Heart left ventricle (tissue), 16 donors: Measurements from ENCODE around the gene RPL27. TPM values are rescaled to one million over a fixed set of nuclear protein-coding genes. Genes with fewer than 3 reads are reported as not detected.
"Not testable (repeated sequence)": the region's sequence is repeated elsewhere in the genome, so short reads cannot be mapped to it uniquely, and the experiment has no call there.

ENCODE experiments used
- ATAC-seq, 4 donors: fragments of 200-7000 bp; cut with Tn5 transposase; one replicate each; pipeline ENCODE4 v1.9.1; 2020 to 2022; ENCODE audit warnings: moderate library complexity in 4 of 4, mild to moderate bottlenecking in 3 of 4, moderate number of reproducible peaks in 1 of 4
- DNase-seq, 5 donors: peaks; one replicate each; pipeline ENCODE4 v3.0.0-alpha.2; 2020
- H3K27ac ChIP-seq, 12 donors: fragments of 200-600 bp; sonication (generic) in 4 of 12; one replicate each; pipeline versions ENCODE4 v1.5.0 to v1.8.0; 2016 to 2022; ENCODE audit warnings: mild to moderate bottlenecking in 2 of 12
- H3K27me3 ChIP-seq, 9 donors: fragments of 200-600 bp; sonication (generic) in 2 of 9; one replicate each; pipeline versions ENCODE4 v1.5.1 to v1.8.0; 2016 to 2022; ENCODE audit warnings: mild to moderate bottlenecking in 3 of 9
- H3K36me3 ChIP-seq, 9 donors: fragments of 200-600 bp; sonication (generic) in 2 of 9; one replicate each; pipeline versions ENCODE4 v1.5.0 to v1.8.0; 2018 to 2022; ENCODE audit warnings: mild to moderate bottlenecking in 2 of 9
- H3K4me1 ChIP-seq, 12 donors: fragments of 200-600 bp; sonication (generic) in 4 of 12; one replicate each; pipeline versions ENCODE4 v1.5.0 to v1.8.0; 2016 to 2022; ENCODE audit warnings: mild to moderate bottlenecking in 3 of 12
- H3K4me3 ChIP-seq, 12 donors: fragments of 200-600 bp; sonication (generic) in 4 of 12; one replicate each; pipeline versions ENCODE4 v1.5.0 to v1.8.0; 2017 to 2022; ENCODE audit warnings: mild to moderate bottlenecking in 9 of 12, moderate library complexity in 4 of 12
- H3K9me3 ChIP-seq, 12 donors: fragments of 200-600 bp; sonication (generic) in 4 of 12; one replicate each; pipeline versions ENCODE4 v1.5.0 to v1.8.0; 2016 to 2022; ENCODE audit warnings: mild to moderate bottlenecking in 1 of 12
- POLR2A ChIP-seq, 2 donors: fragments of 450-650 bp; IDR thresholded peaks; one replicate each; pipeline ENCODE4 v1.6.1; 2017; ENCODE audit warnings: antibody characterized with exemption in 2 of 2, mild to moderate bottlenecking in 2 of 2, moderate library complexity in 2 of 2
- WGBS, 4 donors: extraction: QIAGEN DNeasy Blood & Tissue Kit in 2 of 4; methylation state at CpG; one replicate each; pipeline versions ENCODE4 v1.1.5 to v1.1.7; 2013 to 2018; 5-methylcytosine and 5-hydroxymethylcytosine counted together
- intact Hi-C, 10 donors: fragments of 100-400 bp; cut with DNase I; formaldehyde crosslinking; loops; one replicate each; pipeline versions ENCODE4 v1.11.1 to v1.14.2; 2022
- polyA plus RNA-seq, 2 donors: library from polyadenylated mRNA; stranded (reverse); fragments of 200-250 nt; gene quantifications; one replicate each; pipeline ENCODE4 v1.2.3, GENCODE V29; 2013
- total RNA-seq, 9 donors: library from RNA; depleted of rRNA in 2 of 9; stranded (reverse); fragments of >200 nt in 2 of 9; fragmentation: NEBNext Ultra II Directional in 3 of 9; extraction: Animal tissue kit (Norgen Biotek cat#: 25700) in 3 of 9; gene quantifications; one replicate each; pipeline versions ENCODE4 v1.1.0 to v1.2.4, GENCODE V29; 2016 to 2023
- TF ChIP-seq, protein P1 (sequence below), 12 donors: fragments of 200-600 bp; sonication (generic) in 4 of 12; IDR thresholded peaks; one replicate each; pipeline versions ENCODE4 v1.5.0 to v1.8.0; 2018 to 2022; ENCODE audit warnings: antibody characterized with exemption in 12 of 12, mild to moderate bottlenecking in 5 of 12
- donor health status: ischemic (EF 13 %, LVEDD 7.1; RV severe dilation, severe dysfunction).
- donor health status: healthy with polysubstance abuse.
- donor health status: DM: no; HTN: yes; CAD: no.
- donor health status: DM: no; HTN: no; CAD: no.
- donor health status: ischemic (EF 25% LVEDD 6.9; RV normal size, moderate dysfunction).
- donor health status: ischemic (EF 25% LVEDD 5.7; RV mildly dilated, moderate dysfunction).
- donor health status: healthy.
- donor health status: DM: yes; HTN: yes; CAD: no.
- donor health status: ischemic (EF 35%, LVEDD 5.7; RV mildly dilated, moderate dysfunction).
- donor health status: nonischemic (EF 11% LVEDD 7.7; RV severe dilation, severe dysfunction).
- donor health status: DM: yes; HTN: yes; CAD: no.
- donor health status: PGD.
- donor health status: ischemic (EF 29% LVEDD 5.4; RV normal size, mild dysfunction).
- donor health status: nonischemic (EF 23%, LVEDD 6.1; RV moderate dilation, normal function).

Gene RPL27
- total and polyA plus RNA-seq, 11 donors, result 477 to 2,590 (median 687) TPM

DNA sequence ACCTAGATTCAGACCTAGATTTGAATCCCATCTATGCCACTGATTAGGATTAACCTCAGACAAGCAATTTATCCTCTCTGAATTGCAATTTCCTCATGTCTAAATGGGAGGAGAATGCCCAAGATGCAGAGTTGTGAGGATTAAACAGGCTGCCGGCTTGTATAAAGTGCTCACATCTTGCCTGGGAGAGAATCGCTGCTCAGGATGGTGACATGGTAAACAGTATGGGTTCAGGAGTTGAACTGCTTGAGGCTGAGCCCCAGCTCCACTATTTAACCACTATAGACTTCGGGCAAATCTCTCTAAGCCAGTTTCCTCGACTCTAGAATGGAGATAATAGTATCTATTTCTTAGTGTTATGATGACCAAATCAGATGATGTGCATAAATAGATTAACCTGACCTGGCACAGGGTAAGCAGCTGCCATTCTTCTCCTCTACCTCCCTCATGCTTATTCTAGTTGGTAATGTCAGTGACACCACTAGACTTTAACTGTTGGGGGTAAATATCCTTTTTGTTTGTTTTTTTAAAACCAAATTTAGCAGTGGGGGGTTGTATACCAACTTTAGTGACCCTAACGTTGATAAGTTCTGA is 732 bp upstream of the RPL27 start:
- H3K9me3 ChIP-seq, result no peaks in the 10 kb centered on the region
- peaks cover 0 to 54% (median 42%) of the 10 kb centered on the region in 9 donors for H3K36me3 ChIP-seq
- ATAC-seq (peak in 1 of 4 donors; percentile 1), DNase-seq (no peak)
- no peak for TF ChIP-seq POLR2A (IDR thresholded peaks at IDR 0.05)
- TF ChIP-seq, protein P1, sequence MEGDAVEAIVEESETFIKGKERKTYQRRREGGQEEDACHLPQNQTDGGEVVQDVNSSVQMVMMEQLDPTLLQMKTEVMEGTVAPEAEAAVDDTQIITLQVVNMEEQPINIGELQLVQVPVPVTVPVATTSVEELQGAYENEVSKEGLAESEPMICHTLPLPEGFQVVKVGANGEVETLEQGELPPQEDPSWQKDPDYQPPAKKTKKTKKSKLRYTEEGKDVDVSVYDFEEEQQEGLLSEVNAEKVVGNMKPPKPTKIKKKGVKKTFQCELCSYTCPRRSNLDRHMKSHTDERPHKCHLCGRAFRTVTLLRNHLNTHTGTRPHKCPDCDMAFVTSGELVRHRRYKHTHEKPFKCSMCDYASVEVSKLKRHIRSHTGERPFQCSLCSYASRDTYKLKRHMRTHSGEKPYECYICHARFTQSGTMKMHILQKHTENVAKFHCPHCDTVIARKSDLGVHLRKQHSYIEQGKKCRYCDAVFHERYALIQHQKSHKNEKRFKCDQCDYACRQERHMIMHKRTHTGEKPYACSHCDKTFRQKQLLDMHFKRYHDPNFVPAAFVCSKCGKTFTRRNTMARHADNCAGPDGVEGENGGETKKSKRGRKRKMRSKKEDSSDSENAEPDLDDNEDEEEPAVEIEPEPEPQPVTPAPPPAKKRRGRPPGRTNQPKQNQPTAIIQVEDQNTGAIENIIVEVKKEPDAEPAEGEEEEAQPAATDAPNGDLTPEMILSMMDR (IDR thresholded peaks at IDR 0.05), result no peak
- WGBS, 4 donors, result 16 to 29% (median 23%) methylated on average over 5 of the region's 5 CpGs
- intact Hi-C loops, result loop anchor here in 1 of 10 donors (10.0 kb wide), 2 partner anchors 63 to 413 kb away; no protein-coding TSS in a partner anchor
- peak overlapping the region in 10 of 12 donors; percentile 1 to 94 (median 78) for H3K4me3 ChIP-seq
- no peaks in the 10 kb centered on the region for H3K27me3 ChIP-seq
- H3K4me1 ChIP-seq, result peaks cover 7 to 40% (median 16%) of the 10 kb centered on the region in 12 donors
- H3K27ac ChIP-seq, result peak overlapping the region in 11 of 12 donors; percentile 22 to 92 (median 82)

DNA sequence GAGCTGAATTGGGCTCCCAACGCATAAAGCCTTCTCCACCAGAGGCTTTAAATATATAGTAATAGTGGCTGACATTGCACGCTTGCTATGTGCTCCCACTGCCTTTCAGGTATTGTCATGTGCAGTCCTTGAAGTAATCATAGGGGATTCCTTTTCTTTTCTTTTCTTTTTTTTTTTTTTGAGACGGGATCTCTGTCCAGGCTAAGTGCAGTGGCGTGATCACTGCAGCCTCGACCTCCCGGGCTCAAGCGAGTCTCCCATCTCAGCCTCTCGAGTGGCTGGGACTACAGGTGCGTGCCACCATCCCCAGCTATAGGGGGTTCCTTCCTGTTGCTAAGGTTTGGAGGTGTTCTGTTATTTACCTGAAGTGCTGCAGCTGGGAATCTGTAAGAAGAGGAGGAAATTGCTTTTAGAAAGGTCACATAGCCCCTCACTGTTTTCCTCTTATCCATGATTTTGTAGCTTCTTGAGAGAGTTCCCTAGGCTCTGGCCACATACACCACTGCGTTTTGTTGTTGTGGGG is 845 bp downstream of the RPL27 start:
- H3K36me3 ChIP-seq, result peaks cover 0 to 55% (median 45%) of the 10 kb centered on the region in 9 donors
- DNase-seq (no peak), ATAC-seq (no peak)
- peak overlapping the region in 11 of 12 donors; percentile 57 to 97 (median 87) for H3K27ac ChIP-seq
- H3K4me1 ChIP-seq, result peaks cover 7 to 40% (median 16%) of the 10 kb centered on the region in 12 donors
- H3K4me3 ChIP-seq, result peak overlapping the region; percentile 50 to 94 (median 77)
- intact Hi-C loops, result loop anchor here in 1 of 10 donors (10.0 kb wide), 2 partner anchors 64 to 414 kb away; no protein-coding TSS in a partner anchor
- 9 to 16% (median 13%) methylated on average over 10 of the region's 10 CpGs for WGBS, 4 donors
- TF ChIP-seq POLR2A (IDR thresholded peaks at IDR 0.05), result no peak
- TF ChIP-seq, protein P1 (IDR thresholded peaks at IDR 0.05), result no peak
- H3K27me3 ChIP-seq, result no peaks in the 10 kb centered on the region
- no peaks in the 10 kb centered on the region for H3K9me3 ChIP-seq

DNA sequence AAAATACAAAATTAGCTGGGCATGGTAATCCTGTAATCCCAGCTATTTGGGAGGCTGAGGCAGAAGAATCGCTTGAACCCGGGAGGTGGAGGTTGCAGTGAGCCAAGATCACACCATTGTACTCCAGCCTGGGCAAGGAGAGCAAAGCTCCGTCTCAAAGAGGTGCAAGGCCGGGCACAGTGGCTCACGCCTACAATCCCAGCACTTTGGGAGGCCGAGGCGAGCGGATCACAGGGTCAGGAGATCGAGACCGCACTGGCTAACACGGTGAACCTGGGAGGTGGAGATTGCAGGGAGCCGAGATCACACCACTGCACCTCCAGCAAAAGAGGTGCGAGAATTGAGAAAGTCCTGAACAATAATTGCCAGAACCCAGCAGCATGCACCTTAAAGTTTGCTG is 2.7 kb downstream of the RPL27 start:
- not testable (repeated sequence) for H3K27me3 ChIP-seq, ATAC-seq, H3K4me3 ChIP-seq, DNase-seq, H3K27ac ChIP-seq, H3K9me3 ChIP-seq
- WGBS, 4 donors, result 91 to 95% (median 94%) methylated on average over 13 of the region's 13 CpGs
- intact Hi-C loops, result loop anchor here in 1 of 10 donors (5.0 kb wide), 1 partner anchor 171 kb away; the partner anchor contains the start of gene NBR1
- Histone ChIP-seq H3K4me1 (peaks cover 7 to 40% (median 16%) of the 10 kb centered on the region in 12 donors), H3K36me3 (peaks cover 0 to 57% (median 50%) of the 10 kb centered on the region in 9 donors)

DNA sequence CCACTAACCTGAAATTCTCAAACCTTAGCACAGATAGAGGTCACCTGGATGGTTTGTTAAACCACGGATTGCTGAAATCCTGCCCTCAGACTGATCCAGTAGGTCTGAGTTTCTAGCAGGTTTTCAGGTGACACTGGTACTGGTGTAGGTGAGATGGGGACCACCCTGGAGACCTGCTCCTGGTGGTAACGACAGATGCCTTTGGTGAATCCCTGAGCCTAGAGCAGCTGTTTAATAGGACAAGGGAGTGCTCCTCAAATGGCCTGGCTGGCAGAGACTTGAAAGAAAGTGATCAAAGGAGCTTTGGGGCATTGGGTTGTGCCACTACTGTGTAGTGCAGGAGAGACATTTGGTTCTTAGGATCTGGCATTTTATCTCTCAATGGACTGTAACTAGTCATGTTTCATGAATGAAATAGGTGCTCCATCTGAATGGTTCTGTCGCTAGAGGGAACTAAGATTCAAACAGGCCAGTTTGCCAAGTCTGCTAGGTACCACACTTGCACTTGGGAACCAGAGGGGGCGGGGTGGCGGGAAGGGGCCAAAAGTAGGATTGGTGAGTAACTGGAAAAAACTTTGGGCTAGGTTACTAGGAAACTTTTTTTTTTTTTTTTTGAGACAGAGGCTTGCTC is 5.4 kb downstream of the RPL27 start:
- ATAC-seq, result no peak
- intact Hi-C loops, result loop anchor here in 1 of 10 donors (5.0 kb wide), 1 partner anchor 169 kb away; the partner anchor contains the start of gene NBR1

More for the DNA sequence above, 5.4 kb downstream of the RPL27 start:
- H3K4me1 ChIP-seq, result peaks cover 7 to 55% (median 21%) of the 10 kb centered on the region in 12 donors
- TF ChIP-seq, protein P1 (IDR thresholded peaks at IDR 0.05), result no peak
- TF ChIP-seq POLR2A (IDR thresholded peaks at IDR 0.05), result no peak
- peaks cover 0 to 57% (median 50%) of the 10 kb centered on the region in 9 donors for H3K36me3 ChIP-seq
- H3K27me3 ChIP-seq, result no peaks in the 10 kb centered on the region
- H3K27ac ChIP-seq, result no peak overlapping the region
- no peaks in the 10 kb centered on the region for H3K9me3 ChIP-seq
- no peak for DNase-seq
- WGBS, 4 donors, result 77 to 87% (median 79%) methylated on average over 5 of the region's 5 CpGs
- no peak overlapping the region for H3K4me3 ChIP-seq
